CD4-positive, alpha-beta T cell treated with Interleukin-10 for 1 hour (primary cell): ENCODE data around the gene HCN1.
"Not testable (repeated sequence)": the region's sequence is repeated elsewhere in the genome, so short reads cannot be mapped to it uniquely, and the experiment has no call there.

ENCODE experiments used
- DNase-seq: peaks from one replicate; pipeline ENCODE4 v3.0.0-alpha.2; 2020

Gene HCN1

DNA sequence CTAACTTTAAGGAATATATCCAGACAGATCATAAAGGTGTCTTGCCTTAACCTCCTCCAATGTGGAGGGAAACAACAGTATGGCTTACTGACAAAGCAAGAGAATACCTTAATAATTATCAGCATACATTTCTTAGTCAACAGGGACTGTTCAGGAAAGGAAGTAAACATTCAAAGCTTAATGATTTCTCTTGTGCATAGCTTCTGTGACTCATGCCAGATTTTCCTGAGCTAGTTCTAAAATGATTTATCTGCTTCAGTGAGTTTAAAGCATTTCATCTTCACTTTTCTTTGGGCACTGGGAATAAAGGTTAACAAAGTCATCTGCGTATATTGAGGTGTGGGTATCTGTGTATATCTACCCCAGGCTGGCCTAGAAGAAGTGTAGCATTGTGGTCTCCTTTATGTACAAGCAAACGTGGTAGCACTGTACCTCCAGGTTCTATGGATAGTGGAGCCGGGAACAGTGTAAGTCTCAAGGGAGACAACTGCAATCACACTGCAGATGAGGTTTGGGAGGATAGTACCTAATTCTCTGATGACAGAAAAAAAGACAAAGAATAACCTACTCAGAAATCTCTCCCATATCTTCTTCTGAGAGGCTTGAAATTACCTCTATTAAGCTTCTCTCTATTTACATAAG is 284.1 kb downstream of the HCN1 start:
- no peak for DNase-seq

DNA sequence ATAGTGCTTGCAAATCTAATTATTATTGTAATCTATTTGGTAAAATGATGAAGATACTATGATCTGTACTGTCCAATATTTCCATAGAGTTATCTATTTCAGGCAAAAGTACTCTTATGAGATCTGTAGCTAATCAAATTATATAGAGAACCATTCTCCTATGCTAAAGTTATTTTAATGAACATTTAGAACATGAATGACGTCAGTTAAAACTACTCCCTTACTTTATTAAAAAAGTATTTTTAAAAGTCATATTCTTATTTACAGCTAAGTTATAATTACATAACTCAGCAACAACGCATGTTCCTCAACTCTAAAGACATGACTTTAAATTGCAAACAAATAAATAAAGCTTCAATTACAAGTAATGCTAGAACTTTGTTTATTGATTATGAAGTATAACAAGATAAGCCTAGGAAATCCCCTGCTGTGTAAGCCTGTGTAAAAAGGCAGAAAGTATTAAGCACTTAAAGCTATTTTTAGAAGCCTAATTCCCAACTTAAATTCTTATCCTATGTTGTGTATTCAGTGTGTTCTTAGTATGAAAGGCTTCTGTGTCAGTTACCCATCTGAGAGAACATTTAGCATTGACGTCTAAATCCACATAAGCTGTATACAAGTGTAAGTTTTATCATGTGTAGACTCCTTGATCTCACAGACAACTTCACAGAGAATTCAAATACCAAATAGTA is 285.7 kb downstream of the HCN1 start:
- DNase-seq: no peak

DNA sequence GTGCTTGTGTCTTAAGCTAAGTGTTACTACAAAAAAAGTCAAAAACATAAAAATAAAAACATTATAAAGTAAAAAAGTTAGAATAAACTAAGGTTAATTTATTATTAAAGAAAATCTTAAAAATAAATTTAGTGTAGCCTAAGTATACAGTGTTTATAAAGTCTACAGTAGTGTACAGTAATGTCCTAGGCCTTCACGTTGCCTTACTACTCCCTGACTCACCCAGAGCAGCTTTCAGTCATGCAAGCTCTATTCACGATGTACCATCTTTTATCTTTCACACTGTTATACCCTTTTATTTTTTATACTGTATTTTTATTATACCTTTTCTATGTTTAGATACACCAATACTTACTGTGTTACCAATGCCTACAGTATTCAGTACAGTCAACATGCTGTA is 288.1 kb downstream of the HCN1 start:
- no peak for DNase-seq

GRCh38 chr5:45402804-45403455 is 293.2 kb downstream of the HCN1 start:
- no peak for DNase-seq

DNA sequence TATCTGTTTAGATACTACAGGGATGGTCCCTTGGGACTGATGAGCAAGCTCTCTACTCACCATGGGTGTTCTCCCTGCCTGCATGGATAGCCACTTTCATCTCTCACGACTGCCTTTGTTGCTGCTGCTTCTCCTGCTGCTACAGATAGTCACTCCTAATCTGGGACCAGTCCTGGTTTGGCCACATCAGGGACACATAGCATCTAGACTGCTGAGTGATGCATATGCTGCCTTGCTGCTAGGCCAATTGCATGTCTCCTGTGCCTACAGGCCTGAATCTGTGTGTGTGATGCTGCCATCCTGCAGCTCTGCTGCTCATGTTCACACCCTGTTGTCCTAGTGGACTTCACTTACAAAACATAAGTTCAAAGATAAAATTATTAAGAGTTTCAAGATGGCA is 297.1 kb downstream of the HCN1 start:
- no peak for DNase-seq

DNA sequence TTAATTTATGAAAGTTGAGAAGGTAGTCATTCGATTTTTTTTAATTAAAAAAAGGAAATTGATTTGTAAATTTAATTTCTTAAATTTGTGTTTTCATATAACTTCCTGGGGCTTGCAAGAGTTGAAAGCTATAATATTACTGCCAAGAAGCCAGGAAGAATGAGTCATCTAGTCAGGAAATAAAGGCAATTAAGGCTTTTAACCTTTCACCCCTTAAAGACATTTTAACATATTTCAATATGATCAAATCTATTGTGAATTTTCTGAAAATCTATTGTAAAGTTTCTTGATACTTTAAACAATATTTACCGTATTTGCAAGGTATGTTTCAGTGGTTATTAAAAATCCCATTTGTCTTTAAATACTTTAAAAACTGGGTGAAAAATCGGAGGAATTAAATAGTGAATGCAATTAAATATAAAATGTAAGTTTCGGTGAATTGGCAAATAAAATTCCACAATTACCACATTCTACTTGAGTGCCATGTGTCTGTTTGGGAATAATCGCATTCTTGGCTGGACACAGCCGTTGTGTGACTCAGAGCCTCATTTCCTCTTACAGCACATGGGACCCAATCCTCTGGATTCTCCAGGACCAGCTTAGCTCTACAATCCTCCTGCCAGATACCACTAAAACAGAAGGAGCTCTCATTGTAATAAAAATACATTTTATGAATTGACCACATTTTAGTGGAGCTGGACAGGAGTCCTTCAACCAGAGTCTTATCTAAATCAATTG is 310.7 kb downstream of the HCN1 start:
- DNase-seq: no peak

GRCh38 chr5:45383985-45384384 is 312.2 kb downstream of the HCN1 start:
- no peak for DNase-seq

- no peak for DNase-seq
These were observed 313.6 kb downstream of the HCN1 start for GRCh38 chr5:45382583-45382982.

DNA sequence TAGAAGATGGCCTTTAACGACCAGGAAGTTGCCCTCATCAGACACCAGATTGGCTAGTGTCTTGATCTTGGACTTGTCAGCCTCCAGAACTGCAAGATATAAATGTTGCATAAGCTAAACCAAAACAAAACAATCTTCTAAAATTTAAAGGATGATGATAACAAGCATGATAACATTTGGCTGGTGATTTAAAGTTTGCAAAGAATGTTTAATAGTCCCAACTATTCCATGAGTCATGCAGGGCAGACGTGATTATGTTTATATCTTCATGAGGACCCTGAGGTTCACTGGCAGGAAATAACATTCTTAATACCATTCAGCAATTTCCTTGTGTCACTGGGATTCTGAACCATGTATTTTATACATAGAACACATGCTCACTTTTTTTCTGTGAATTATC is 319.8 kb downstream of the HCN1 start:
- DNase-seq: no peak

GRCh38 chr5:45372629-45373028 is 323.6 kb downstream of the HCN1 start:
- no peak for DNase-seq

- DNase-seq: not testable (repeated sequence)
These were observed 324.8 kb downstream of the HCN1 start for GRCh38 chr5:45371423-45371822.

DNA sequence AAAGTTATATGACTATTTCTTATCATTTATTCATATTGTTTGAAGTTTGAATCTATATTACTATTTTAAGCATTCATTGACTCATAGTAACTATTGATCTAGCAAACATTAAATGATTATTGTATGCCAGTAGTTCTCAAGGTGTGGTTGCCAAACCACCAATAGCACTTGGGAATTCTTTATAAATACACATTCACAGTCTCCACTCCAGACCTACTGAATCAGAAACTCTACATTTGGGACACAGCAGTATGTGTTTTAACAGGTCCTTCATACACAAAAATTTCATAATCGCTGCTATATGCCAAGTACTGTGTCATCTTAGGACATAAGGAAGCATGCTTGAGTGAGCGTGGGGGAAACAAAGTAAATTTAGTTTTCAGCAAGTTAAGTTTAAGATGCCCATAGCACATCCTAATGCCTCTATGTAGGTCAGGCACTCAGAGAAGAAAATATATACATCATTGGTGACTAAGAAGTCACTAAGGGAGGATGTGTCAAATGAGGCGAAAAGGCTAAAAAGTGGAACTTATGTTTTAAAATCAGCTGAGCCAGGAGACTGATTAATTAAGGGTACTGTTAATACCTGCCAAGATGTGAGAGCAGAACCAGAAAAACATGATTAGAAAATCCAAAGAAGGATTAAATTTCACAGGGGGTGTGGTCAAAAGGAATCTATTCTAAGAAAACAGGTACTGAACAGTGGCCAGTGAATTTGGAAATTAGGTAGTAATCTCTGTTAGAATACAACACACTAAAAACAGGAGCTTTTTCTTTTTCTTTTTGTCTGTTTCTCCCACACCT is 340.8 kb downstream of the HCN1 start:
- DNase-seq: no peak

DNA sequence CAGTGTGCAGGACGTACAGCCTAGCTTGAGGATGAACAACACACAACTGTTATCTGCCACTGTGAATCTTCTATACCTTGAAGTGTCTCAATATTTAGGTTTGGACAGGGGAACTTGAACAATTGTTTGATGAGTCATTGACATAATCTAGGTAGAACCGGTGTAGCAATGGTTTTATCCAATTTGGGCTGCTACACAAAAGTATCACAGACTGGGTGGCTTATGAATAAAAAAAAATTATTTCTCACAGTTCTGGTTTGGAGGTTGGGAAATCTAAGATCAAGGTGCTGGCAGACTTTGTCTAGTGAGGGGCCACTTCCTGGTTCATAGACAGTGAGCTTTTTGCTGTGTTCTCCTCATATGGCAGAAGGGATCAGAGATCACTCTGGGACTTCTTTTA is 359.7 kb downstream of the HCN1 start:
- DNase-seq: no peak

DNA sequence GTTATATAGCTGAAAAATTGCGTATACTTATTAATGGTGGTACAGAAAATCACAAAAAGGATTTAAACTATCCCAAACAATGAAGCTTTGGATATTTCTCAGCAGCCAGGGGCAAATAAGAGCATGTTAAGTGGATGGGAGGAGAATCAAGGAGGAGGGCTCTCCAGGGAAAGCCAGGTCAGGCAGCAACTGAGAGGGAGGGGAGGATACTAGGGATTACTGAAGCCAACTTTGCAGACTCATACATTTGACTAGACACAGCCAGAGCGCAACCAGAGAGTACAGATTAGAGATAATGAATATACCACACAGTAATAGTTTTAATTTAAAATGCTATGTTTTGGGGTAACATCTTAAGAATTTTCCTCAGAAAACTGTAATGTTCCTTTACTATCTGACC is 360.2 kb downstream of the HCN1 start:
- DNase-seq: no peak

DNA sequence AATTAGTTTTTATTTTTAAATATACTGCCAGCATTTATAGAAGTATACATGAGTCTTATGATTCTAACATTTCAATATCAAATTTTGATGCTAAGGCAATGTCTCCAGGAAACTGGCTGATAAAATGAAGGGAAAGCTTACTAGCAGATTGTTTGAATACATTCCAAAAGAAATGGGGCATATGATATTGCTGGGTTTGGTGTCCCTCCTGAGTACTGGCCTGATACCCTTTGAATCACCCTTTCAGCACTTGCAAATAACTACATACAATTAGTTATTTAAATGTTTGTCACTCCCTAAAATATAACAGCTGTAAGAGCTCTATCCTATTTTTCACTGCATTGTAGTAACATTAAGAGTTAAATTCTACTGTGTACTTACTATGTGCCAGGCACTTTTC is 360.8 kb downstream of the HCN1 start:
- DNase-seq: no peak

- DNase-seq: no peak
These were observed 361.2 kb downstream of the HCN1 start for GRCh38 chr5:45334939-45335338.

DNA sequence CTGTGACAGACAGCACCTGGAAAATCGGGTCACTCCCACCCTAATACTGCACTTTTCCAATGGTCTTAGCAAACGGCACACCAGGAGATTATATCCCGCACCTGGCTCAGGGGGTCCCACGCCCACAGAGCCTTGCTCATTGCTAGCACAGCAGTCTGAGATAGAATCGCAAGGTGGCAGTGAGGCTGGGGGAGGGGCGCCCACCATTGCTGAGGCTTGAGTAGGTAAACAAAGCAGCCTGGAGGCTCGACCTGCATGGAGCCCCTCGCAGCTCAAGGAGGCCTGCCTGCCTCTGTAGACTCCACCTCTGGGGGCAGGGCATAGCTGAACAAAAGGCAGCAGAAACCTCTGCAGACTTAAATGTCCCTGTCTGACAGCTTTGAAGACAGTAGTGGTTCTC is 383.6 kb downstream of the HCN1 start:
- not testable (repeated sequence) for DNase-seq

- DNase-seq: no peak
These were observed 400.9 kb downstream of the HCN1 start for GRCh38 chr5:45295231-45295630.

- no peak for DNase-seq
These were observed 407.4 kb downstream of the HCN1 start for GRCh38 chr5:45288746-45289145.

GRCh38 chr5:45284436-45284835 is 411.7 kb downstream of the HCN1 start:
- no peak for DNase-seq

GRCh38 chr5:45281081-45281480 is 415.1 kb downstream of the HCN1 start:
- DNase-seq: no peak

DNA sequence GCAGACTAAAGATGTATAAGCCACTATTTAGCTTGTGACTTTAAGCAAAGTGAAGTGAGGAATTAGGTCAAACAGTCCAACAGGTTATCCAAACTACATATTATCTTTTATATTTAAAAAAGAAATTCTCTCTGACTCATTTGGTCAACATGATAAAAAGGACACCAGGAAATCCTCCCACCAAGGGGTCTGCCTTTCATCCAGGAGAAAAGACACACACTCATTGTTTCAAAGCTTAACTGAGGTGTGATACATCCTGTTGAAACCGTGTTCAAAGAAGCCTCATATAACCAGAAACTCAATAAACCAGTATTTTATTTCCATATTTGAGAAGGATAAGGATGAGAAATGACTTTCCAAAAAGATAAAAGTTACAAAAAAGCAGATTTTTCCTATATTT is 417.1 kb downstream of the HCN1 start:
- no peak for DNase-seq

DNA sequence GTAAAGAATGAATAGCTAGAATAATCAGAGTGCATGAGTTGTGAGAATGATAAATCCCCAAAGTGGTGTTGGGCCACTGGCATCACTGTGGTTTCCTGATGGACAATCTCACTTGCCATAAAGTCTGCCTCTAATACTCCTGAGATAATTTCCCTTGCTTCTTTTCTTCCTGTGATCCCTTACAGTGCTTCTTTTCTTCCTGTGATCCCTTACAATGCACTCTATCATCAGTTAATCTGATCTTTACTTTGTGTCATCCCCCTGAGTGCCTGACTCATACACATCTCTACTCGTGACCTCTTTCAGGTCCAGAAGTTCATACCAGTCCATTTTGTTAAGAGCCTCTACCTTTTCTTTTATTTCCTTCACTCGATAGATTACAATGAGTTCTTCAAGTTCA is 418.3 kb downstream of the HCN1 start:
- DNase-seq: no peak
